HG03066 (cell line): Measurements from ENCODE around the gene CLCA1.

Source experiments
- ATAC-seq: cut with Tn5 transposase; IDR thresholded peaks from one replicate; pipeline ENCODE4 v1.9.1; 2021; ENCODE audit warnings: low read depth; ENCODE audit not compliant: unreplicated experiment

The CLCA1 gene

DNA sequence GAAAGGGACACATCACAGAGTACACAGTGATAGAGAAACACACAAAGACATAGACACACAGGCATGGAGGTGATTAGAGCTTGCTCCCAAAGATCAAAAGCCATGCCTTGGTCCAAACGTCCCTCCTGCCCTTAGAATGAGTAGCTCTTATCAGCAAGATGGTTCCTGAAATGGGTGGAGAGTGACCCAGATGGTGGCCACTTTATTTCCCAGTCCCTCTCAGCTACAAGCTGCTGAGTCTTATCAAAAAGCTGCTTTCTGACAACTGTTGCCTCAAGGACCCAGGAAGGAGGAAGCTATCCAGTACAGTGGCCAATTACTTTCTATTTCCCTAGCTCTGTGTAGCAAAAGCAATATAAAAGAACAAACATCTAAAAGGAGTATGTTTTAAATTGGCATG lies 7.7 kb upstream of the CLCA1 start:
- ATAC-seq: no peak

DNA sequence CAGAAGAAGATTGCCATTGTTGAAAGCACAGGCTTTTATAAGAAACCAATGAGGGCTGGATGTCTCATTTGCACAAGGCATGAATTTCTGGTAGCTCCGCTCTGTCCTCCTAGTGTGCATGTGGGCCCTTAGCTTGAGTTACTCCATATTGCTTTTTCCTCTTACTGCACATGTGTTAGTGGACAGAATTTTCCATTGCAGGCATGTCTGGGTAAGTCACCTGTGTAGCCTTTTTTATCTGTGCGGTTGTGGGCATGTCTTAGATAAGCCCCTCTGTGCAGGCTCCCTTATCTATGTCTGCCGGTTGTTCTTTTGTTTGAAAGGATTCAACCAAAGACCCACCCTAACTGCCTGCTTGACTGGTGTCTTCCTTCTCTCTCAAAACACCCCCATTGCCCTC lies 7.2 kb upstream of the CLCA1 start:
- no peak for ATAC-seq

DNA sequence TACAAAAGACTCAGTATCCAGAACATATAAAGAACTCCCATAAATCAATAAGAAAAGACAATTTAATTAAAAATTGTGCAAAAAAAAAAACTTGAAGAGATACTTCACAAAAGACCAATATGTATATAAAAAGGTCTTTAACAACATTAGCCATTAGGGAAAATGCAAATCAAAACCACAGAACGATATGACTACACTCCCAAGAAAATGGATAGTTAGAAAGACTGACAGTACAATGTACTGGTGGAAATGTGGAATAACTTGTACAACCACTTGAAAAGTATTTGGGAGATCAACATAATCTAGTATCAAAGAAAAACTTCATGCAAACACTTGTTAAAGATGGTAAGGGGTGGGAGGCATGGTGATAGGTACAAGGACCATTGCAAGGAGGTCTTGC lies 3.9 kb upstream of the CLCA1 start:
- no peak for ATAC-seq

DNA sequence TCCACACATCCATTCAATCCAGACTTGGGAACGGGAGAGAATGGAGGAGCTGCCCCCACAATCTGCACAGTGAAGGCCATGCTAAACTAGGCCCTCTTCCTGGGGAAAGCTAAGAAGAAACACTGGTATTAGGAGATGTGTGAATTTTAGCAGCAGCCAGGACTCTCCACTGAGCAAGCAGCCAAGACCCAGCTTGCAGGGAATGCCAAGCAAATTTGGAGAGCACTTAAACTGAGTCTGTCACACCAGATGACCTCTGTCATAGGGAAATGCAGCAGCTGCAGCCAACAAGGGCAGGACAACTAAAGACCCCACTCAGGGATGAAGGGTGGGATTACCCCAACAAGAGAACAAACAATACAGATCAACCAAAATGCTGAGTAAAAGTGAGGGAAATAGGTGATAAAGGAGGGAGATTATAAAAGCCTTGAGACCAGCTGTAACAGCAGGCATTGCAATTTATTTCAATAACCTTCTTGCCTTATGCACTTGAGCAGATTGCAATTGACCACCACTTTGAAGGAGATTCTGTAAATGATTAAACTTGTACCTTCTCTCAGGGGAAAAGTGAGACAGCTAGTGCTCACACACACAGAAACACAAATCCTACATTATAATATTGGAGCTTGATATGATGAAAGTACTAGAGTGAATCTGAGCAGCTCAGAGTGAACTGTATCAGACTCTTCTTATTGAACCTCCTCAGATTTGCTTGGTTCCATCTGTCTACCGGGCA lies 2.5 kb upstream of the CLCA1 start:
- no peak for ATAC-seq

DNA sequence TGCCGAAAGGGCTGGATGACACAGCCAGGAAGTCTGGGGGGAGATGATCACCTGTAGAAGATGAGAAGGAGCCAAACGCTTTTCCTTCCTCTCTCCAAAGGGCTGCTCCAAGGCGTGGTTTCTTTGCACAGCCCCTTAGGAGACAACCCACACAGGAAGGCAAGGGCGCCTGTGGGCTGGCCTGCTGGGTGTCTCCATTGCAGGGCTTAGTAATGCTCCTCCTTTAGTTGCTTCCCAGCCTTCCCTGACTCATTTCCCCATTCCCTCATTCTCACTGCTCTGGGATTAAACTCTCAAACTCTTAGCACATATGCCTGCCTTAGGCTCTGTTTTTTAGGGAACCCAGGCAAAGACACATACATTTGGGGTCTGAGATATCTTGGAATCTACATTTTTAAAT lies 1.7 kb upstream of the CLCA1 start:
- ATAC-seq: no peak

DNA sequence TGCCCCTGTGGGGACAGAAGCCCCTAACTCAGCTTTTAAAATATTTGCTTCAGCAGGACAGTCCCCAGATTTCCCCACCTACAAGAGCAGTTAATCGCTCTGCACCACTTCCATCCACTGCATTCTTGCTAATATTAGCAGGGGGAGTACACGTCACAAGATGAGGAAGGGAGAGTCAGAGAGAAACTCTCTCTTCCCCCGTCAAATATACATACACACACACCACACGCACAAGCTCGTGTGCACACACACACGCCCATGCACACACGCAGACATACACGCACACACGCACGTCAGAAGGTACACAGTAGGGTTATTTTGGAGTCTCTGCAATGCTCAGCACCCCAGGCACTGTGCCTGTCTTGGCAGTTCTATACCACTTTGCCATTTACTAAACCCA lies 2.1 kb downstream of the CLCA1 start:
- no peak for ATAC-seq

DNA sequence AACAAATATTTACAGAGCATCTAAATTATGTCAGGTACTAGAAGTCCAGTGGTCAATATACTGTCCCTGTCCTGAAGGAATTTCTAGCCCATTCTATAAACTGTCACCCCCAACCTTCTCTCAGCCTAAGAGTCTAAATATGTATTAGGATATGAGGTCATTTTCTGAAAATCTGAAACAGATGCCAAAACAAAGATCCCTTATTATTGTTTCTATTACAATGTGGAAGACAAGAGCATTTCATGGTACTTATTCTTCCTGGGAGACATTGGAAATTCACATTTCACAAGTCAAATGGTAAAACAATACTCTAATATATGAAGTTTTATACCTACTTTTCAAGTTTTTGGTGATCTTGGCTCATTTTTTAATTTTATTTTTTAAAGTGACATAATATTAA lies 2.6 kb downstream of the CLCA1 start:
- no peak for ATAC-seq

DNA sequence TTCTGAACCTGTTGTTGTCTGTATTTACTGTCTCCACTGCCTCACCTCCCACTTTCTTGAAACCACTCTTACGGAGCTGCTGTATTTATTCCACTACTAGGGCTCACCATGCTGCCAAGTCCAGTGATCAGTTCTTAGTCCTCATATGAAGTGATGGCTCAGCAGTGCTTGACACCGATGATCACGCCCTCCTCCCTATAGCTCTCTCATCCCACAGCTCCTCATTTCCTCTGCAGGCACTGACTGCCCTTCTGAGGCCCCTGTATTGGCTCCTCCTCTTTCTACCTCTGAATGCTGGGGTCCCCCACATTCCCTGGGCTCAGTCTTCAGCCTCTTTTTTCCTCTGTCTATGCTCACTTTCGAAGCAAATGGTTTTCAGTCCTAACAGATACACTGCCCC lies 3.4 kb downstream of the CLCA1 start:
- ATAC-seq: no peak

DNA sequence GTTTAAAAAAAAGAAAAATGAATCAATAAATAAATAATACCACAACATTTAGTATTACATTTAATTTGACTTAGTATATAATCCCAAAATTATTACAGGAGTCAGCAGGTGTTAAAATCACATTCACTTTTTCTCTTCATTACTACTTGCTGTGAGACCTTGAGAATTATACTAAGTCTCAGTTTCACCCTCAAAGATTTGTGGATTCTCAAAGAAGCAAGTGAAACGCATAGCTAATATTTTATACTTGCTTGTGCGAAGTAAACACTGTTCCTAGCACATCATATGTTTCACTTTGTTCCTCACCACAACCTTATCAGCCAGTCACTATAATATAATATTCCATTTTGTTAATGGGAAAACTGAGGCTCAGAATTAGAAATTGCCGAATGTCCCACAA lies 4.0 kb downstream of the CLCA1 start:
- ATAC-seq: no peak

DNA sequence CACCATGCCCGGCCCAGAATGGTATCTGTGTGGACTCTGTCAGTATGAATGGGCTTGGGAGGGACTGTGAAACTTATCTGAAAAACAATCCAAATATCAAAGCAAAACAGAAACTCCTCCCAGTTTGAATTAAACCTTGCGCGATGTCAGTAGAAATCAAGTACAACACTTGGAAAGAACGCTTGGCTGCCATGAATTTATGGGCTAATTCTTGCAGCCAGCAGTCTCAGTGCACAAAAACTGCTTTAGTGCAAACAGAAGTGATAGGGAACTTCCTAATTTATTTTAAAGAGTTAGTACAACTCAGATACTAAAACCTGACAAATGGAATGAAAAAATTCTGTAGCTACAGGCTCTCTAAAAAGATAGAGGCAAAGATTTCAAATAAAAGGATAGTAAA lies 8.5 kb downstream of the CLCA1 start:
- no peak for ATAC-seq

DNA sequence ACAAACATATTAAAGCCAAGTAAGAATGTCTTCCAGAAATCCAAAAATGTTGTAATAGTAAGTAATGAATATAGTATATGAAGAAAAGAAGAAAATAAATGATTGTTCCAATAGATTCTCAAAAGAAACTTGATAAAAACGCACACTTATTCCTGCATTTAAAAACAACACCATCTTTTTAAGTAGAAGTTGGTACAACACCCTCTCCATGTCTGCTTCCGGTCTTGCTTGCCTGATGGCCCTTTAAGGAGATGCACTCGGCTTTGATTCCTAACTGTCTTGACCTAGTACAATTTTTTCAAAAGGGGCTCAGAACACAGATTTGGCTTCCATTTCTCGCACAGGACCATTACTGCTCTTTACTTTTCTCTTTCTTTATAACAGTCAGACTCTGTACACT lies 9.0 kb downstream of the CLCA1 start:
- ATAC-seq: no peak

DNA sequence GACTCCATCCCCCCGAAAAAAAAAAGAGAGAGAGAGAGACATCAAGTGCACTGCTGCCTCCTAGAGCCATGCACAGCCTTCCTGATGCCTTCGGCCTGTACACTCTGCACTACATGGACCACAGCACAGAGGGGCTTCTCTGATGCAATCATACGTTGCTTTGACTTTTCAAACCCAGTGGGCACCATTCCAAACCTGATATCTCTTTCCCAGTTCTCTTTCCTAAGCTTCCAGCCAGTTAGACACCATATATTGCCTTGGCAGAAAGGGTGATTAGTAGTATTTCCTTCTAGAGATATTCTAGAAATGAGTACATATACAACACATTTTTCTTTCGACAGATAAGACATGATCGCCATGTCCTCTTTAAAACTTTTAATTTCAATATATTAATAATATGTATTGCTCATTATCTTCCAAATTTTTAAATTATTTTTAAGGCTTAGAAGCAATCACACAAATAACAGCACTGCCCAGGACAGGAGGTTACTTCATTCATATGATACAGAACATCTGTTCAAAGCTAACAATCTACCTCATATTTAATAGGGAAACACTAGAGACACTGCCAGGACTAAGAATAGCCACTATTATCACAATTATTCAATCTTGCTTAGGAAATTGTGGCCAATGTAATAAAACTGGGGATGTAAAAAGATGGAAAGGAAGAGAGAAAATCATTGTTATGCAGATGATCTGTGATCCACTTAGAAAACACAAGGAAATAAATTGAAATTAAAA lies 9.9 kb downstream of the CLCA1 start:
- no peak for ATAC-seq

DNA sequence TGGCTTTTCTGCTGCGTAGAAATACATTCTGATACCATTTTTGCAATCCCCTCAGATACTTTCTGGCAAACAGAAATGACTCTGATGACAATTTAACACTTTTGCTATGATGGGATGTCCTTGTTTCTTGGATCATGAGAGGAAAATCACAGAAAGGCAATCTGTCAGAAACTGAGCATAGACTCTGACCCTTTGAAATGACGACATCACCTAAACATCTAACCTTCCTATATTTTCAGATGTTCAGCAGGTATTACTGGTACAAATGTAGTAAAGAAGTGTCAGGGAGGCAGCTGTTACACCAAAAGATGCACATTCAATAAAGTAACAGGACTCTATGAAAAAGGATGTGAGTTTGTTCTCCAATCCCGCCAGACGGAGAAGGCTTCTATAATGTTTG lies 13.2 kb downstream of the CLCA1 start:
- no peak for ATAC-seq

DNA sequence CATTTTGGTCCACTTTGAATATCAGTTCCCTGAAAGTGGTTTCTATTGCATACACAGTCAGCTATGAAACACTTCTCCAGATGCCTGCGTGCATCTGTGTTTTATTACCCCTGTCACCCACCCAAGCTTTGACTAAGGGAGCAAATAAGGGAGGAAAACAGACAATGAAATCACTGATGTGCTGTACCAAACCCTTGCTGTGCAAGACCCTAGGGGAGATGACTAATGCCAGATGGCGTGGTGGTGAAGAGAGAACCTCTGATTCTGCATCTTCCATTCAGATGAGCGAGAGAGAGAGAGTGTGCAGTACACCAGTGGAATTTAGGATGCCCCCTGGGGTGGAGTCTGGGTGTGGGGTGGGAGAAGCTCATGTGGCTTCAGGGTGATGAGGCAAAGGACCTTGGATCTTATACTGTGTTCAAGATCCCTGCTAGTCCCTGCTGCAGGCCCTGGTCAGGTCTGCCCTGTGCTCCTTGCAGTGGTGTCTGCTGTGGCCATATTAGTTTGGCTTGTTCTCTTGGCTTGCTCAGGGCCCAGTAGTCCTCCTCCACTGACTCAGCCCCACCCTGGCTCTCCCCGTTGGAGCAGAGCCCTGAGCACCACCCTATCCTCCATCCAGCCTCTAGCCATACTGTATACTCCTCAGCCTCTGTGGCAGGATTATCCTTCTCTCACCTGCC lies 18.5 kb downstream of the CLCA1 start:
- ATAC-seq: no peak

DNA sequence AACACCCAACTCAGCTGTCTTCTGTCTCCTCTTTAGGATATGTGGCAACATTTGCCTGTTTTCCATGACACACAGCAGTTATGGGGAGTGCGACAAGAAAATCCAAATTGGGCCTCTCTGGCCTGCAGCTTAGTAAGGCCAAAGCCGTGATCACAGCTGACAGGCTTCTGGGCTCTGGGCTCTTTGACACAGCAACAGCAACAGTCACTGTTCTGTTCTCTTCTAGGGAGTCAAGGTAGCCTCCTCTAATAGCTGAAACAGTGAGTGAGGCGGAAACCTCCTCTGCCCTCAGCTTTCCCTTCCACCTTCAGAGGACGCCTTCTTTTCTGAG lies 19.0 kb downstream of the CLCA1 start:
- ATAC-seq: no peak

DNA sequence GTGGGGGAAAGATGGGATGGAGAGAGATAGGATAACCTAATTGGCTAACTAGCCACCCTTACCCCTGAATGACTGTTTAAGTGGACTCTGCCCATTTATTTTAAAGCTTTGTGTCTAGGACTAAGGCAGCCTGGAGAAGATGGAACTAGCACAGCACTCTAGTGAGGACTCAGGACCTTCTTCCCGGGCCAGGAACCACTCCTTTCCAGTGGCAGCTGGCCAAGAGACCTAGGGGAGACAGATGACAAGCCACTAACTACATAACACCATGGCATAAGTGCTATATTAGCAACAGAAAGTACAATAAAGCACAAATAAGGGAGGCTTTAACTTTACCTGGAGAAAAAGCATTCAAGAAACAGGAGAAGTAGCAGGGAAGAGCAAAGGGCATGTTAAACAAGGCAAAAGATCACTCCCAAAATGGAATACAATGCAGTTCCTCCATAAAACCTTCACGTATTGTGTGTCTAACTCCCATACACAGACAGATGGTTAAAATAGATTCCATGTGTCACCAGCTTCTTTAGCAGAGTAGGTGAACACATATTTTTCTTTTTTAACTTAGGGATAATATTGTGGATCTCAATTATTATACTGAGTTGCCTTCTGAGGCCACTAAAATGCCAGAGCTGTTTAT lies 20.6 kb downstream of the CLCA1 start:
- ATAC-seq: no peak

DNA sequence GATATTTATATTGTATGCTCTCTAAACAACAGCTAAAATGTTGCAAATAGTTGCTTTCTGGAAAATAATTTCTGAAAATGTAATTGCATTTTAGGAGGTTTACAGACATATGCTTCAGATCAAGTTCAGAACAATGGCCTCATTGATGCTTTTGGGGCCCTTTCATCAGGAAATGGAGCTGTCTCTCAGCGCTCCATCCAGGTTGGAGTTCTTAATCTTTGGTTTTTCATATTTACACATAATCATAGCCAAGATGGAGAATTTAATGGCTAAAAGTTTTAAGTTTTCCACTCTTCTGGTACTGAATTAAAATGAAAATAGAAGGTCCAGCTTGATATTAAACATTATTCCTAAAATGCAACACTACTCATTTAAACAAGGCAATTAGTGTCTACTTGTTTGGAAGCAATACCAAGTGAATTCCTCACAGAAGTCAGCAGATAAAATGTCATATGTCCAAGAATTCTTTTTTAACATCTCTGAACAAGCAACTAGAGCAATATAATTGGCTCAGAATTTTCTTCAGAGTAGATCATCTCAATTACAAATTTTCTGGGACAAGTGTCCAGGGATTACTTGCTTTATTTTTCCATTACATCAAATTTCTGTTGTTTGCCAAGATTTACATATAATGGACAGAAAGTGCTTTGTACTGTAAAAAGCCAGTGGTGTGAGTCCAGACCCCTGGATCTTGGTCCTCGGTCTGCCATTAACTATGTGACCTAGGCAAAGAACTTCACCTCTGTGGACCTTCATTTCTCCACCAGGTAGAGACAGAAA lies 22.6 kb downstream of the CLCA1 start:
- no peak for ATAC-seq

DNA sequence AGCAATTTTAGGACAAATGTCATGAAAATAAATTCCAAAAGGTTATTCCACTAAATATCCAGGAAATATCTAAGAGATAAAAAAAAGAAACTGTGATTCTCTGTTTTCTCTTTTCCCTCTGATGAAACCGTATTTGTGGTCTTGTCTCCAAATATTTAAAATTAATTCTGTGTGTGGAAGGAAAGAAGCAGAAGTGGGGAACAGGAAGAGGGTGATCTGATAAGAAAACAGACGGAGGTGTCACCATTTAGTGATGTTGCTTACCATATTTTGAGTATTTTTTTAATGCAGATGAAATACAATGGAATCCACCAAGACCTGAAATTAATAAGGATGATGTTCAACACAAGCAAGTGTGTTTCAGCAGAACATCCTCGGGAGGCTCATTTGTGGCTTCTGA lies 29.6 kb downstream of the CLCA1 start:
- ATAC-seq: no peak

DNA sequence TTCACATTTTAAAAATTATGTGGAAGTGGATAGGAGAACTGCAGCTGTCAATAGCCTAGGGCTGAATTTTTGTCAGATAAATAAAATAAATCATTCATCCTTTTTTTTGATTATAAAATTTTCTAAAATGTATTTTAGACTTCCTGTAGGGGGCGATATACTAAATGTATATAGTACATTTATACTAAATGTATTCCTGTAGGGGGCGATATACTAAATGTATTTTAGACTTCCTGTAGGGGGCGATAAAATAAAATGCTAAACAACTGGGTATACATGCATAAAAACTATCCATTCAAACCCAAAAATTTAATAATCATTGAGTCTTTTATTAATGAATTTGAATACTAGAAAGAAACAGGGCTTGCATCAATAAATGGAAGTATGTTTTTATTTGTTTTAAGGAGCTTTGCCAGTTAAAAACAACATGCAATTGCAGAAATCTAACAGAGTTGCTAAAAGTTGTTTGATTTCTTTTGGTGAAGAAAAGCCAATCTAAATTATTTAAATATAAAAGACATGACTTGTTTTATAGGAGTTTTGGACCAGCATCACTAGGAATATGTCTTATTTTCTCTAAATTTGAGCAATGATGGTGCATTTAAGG lies 31.4 kb downstream of the CLCA1 start:
- no peak for ATAC-seq

DNA sequence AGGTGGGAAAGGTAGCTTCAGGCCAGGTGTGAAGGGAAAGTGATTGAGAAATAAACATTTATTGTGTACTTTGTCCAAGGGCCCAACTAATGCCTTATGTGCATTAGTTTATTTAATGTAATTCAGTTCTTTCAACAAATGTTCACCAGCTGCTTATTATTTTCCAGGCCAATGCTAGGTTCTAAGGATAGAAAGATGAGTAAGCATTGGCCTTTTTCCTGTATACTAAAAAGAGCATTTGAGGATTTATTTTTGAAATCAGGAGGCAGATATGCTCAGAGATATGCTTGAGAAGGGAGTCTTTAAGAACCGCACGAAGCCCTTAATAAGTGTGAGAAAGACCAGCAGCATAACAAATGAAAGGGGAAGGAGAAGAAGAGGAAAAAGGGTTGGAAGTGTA lies 32.0 kb downstream of the CLCA1 start:
- ATAC-seq: no peak
